ENCODE measurements around the gene HTR7.

Gene HTR7

DNA sequence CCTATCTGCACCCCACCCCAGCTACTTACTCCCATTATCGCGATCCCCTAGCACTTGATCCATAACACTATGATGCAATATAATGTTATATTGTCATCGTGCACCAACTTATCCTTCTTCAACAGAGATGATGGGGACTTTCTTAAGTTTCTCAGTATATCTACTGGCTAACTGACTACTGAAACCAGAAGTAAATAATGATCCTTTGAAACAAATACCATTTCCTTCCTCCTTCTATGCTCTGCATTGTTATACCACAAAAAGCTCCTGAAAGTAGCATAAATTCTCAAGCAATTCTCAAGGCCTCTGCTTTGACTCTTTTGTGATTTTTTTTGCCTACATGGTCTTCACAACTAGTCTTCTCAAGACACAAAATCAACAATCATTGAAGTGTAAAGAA lies 68.9 kb downstream of the HTR7 start:
- no peaks in the 10 kb centered on the region for H4K20me1 ChIP-seq
- TF ChIP-seq Cebpa-rat (IDR thresholded peaks at IDR 0.05): no peak
- no peaks in the 10 kb centered on the region for H3K36me3 ChIP-seq
- H3K4me2 ChIP-seq: peak overlapping the region; percentile 65
- H3K9ac ChIP-seq: peak overlapping the region; percentile 21; the same call in 1 of the 2 replicates
- peaks cover 30% of the 10 kb centered on the region for H3K4me1 ChIP-seq
- H3K27me3 ChIP-seq: no peaks in the 10 kb centered on the region
- H3K9me3 ChIP-seq: no peaks in the 10 kb centered on the region
- H3K27ac ChIP-seq: peak overlapping the region; percentile 50; the same call in 1 of the 2 replicates
- no peak overlapping the region for H3K4me3 ChIP-seq

DNA sequence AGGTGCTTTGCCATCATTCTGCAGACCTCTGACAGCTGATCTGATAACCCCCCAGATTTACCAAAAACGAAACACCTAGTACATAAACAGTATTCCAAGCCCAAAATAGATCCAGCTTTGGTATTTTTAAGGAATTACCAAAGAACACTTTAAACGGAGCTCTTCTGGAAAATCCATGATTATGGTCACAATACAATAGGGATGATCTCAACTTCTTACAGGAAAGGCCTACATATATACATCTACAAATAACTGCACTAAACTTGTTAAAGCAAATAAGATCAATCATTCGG lies 69.7 kb downstream of the HTR7 start:
- Histone ChIP-seq H3K9me3 (no peaks in the 10 kb centered on the region), H3K4me3 (no peak overlapping the region), H3K9ac (no peak overlapping the region), H3K27me3 (no peaks in the 10 kb centered on the region), H3K4me1 (peaks cover 30% of the 10 kb centered on the region), H3K36me3 (no peaks in the 10 kb centered on the region), H4K20me1 (no peaks in the 10 kb centered on the region), H3K27ac (no peak overlapping the region), H3K4me2 (no peak overlapping the region)
- no peak for TF ChIP-seq Cebpa-rat (IDR thresholded peaks at IDR 0.05)

DNA sequence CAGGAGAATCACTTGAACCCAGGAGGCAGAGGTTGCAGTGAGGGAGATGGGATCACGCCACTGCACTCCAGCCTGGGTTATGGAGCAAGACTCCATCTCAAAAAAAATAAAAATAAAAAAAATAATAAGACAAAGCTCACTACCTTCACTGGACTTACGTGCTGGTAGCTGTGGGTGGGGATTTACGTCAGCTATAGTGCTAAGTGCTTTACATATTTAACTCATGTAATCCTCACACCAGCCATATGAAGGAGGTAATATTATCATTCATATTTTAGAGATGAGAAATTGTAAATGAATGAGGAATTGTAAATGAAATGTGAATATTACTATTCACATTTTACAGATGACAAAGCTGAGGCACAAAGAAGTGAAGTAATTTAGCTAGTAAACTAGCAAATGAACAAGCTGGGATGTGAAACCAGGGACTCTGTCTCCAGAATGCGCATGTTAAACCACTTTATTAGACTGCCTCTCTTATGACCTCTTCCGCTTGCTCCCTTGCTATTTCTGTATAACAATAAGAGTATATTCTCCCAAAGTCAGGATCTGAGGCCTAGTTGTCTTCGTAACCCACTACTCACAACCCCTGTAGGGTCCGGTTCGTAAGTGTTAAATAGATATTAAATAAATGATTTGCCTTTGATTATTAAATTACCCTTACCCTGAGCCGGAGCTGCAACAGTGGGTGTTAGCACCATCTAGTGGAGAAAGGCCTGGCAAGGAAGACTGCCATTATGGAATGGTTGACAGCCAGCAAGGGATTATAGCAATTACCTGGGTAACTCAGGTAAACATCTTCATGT lies 70.2 kb downstream of the HTR7 start:
- H3K4me3 ChIP-seq: no peak overlapping the region
- H3K36me3 ChIP-seq: no peaks in the 10 kb centered on the region
- no peak for TF ChIP-seq Cebpa-rat (IDR thresholded peaks at IDR 0.05)
- H4K20me1 ChIP-seq: no peaks in the 10 kb centered on the region
- H3K4me2 ChIP-seq: no peak overlapping the region
- no peaks in the 10 kb centered on the region for H3K27me3 ChIP-seq
- H3K4me1 ChIP-seq: peaks cover 30% of the 10 kb centered on the region
- H3K27ac ChIP-seq: no peak overlapping the region
- no peaks in the 10 kb centered on the region for H3K9me3 ChIP-seq
- H3K9ac ChIP-seq: no peak overlapping the region

DNA sequence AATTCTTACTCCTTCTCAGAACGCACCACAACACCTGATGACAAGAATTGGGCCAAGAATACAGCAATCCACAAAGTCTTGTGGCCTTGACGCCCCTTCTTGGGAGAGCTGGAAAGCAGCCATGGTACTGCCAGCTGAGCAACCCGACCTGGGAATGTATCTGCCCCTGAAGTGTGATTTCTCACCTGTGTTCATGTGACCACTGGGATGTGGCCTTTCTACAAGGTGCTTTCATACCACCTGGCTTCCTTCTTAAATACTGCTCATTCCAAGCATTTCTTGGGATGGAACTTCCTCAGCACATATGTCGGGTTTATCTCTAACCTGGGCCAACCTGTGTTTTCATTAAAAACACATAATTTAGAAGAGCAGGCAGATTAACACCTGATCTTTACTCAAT lies 72.1 kb downstream of the HTR7 start:
- H3K9ac ChIP-seq: no peak overlapping the region
- no peak overlapping the region for H3K4me2 ChIP-seq
- H4K20me1 ChIP-seq: no peaks in the 10 kb centered on the region
- peaks cover 29% of the 10 kb centered on the region for H3K4me1 ChIP-seq
- no peaks in the 10 kb centered on the region for H3K27me3 ChIP-seq
- H3K27ac ChIP-seq: no peak overlapping the region
- TF ChIP-seq Cebpa-rat (IDR thresholded peaks at IDR 0.05): no peak
- H3K9me3 ChIP-seq: no peaks in the 10 kb centered on the region
- H3K36me3 ChIP-seq: no peaks in the 10 kb centered on the region
- H3K4me3 ChIP-seq: no peak overlapping the region

DNA sequence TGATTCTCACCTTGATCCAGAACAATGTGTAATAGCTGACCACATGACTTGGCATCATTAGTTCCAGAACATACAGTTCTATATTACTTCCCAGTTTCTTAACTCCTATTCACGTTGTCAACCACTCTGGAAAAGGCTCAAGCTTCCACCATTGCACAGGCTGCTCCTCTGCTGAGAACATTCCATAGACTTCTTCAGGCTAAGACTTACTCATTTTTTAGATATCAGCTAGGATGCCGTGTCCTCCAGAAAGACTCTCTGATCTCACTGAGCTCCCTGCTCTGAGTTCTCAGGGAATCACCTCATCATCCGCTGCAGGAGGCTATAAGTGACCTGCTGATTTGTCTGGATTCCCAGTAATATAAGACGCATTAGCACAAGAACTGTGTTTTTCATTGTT lies 73.1 kb downstream of the HTR7 start:
- no peaks in the 10 kb centered on the region for H3K27me3 ChIP-seq
- TF ChIP-seq Cebpa-rat (IDR thresholded peaks at IDR 0.05): no peak
- H3K4me1 ChIP-seq: peaks cover 19% of the 10 kb centered on the region

DNA sequence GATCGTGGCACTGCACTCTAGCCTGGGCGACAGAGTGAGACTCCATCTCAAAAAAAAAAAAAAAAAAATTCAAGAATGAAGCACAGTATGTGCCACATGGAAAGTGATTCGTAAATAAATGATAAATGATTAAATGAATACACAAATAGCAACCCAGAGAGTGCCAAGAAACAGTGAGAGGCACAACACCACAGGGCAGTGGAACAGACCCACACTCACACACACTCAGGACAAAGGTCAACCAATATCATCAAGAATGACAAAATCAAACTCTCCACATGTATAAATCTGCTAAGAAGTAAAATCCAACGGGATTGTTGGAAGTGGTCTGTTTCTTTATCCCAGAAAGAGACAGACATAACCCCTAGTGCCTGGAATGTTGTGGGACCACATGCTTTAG lies 77.4 kb downstream of the HTR7 start:
- H3K9me3 ChIP-seq: no peaks in the 10 kb centered on the region
- H3K36me3 ChIP-seq: no peaks in the 10 kb centered on the region
- H3K27ac ChIP-seq: no peak overlapping the region
- H3K4me3 ChIP-seq: no peak overlapping the region
- no peak for TF ChIP-seq Cebpa-rat (IDR thresholded peaks at IDR 0.05)
- no peak overlapping the region for H3K9ac ChIP-seq
- no peak overlapping the region for H3K4me2 ChIP-seq
- no peaks in the 10 kb centered on the region for H3K27me3 ChIP-seq
- H4K20me1 ChIP-seq: no peaks in the 10 kb centered on the region
- H3K4me1 ChIP-seq: peaks cover 8% of the 10 kb centered on the region

More for the DNA sequence above, 73.1 kb downstream of the HTR7 start:
- no peaks in the 10 kb centered on the region for H3K9me3 ChIP-seq
- no peak overlapping the region for H3K9ac ChIP-seq
- no peak overlapping the region for H3K4me2 ChIP-seq
- H3K36me3 ChIP-seq: no peaks in the 10 kb centered on the region
- no peak overlapping the region for H3K4me3 ChIP-seq
- H3K27ac ChIP-seq: no peak overlapping the region
- H4K20me1 ChIP-seq: no peaks in the 10 kb centered on the region

DNA sequence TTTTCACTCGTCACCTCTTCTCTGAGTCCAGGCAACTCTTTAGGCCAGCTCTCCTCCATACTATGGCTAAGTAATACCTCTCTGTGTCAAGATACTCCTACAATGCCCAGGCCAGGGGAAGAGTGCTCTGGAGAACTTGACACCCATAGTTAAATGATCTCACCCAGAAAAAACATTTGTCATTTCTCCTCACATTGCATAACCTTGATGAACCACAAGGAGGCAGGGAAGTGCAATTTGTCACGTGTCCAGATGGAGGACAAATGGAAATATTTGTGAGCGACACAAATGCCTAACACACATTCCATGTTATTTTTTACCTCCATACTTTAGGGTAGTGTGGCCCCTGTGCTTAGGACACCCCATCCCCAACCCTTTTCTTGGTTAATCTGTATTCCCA lies 78.3 kb downstream of the HTR7 start:
- Histone ChIP-seq H3K4me1 (peaks cover 14% of the 10 kb centered on the region), H4K20me1 (no peaks in the 10 kb centered on the region), H3K9ac (no peak overlapping the region), H3K27me3 (no peaks in the 10 kb centered on the region), H3K27ac (no peak overlapping the region), H3K4me2 (no peak overlapping the region), H3K36me3 (no peaks in the 10 kb centered on the region), H3K4me3 (no peak overlapping the region), H3K9me3 (no peaks in the 10 kb centered on the region)
- TF ChIP-seq Cebpa-rat (IDR thresholded peaks at IDR 0.05): no peak

DNA sequence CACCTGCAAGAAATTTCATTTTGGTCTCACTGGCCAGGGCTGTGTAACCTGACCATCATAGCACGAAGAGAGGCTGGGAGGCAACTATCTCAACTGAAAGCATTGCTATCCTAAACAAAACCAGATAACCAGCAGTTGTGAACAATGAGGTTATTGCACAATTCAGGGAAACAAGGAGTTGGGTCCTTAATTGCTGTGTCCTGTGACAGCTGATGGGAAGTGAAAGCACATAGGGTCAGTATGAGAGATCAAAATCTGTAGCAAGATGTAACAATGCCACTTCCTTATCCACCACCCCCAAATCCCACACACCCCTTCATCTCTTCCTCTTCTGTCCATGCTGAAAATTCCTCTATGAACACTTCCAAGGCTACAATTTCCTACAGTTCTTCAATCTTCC lies 80.2 kb downstream of the HTR7 start:
- peaks cover 14% of the 10 kb centered on the region for H3K4me1 ChIP-seq
- no peak overlapping the region for H3K27ac ChIP-seq
- H3K9me3 ChIP-seq: no peaks in the 10 kb centered on the region
- no peak overlapping the region for H3K9ac ChIP-seq
- TF ChIP-seq Cebpa-rat (IDR thresholded peaks at IDR 0.05): peak; percentile 44; the same call in 1 of the 2 replicates
- H3K4me2 ChIP-seq: no peak overlapping the region
- no peaks in the 10 kb centered on the region for H3K36me3 ChIP-seq
- H3K27me3 ChIP-seq: no peaks in the 10 kb centered on the region
- H3K4me3 ChIP-seq: no peak overlapping the region
- H4K20me1 ChIP-seq: no peaks in the 10 kb centered on the region

DNA sequence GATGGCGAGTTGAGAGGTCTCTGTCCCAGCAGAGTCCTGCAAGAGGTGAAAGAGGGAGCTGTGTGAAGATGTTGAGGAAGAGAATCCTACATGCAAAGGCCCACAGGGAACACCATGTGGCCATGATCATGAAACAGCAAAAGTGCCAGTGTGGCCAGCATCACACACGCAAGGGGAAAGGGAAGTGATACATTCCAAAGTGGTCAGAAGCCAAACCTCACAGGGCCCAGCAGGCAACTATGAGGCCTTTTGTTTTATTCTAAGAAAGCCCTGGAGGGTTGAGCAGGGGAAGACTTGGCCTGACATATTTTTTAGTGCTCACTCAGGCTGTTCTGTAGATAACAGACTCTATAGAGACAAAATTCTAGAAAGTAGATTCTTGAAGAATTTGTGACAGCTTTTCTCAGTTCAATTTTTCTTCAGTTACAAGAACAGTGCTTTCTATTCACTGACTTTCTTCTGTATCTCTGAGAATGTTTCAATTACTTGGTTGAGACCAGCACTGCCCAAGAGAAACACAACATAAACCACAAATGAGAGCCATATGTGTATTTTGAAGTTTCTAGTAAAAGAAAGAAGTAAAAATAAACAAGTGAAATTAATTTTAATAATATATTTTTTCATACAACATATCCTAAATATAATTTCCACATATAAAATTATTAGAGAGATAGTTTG lies 82.3 kb downstream of the HTR7 start:
- H3K4me3 ChIP-seq: no peak overlapping the region
- no peaks in the 10 kb centered on the region for H4K20me1 ChIP-seq
- no peak overlapping the region for H3K27ac ChIP-seq
- H3K9me3 ChIP-seq: peaks cover 12% of the 10 kb centered on the region
- H3K36me3 ChIP-seq: no peaks in the 10 kb centered on the region
- H3K9ac ChIP-seq: no peak overlapping the region
- H3K27me3 ChIP-seq: no peaks in the 10 kb centered on the region
- H3K4me1 ChIP-seq: peaks cover 14% of the 10 kb centered on the region
- peak overlapping the region; percentile 43 for H3K4me2 ChIP-seq
- TF ChIP-seq Cebpa-rat (IDR thresholded peaks at IDR 0.05): no peak

DNA sequence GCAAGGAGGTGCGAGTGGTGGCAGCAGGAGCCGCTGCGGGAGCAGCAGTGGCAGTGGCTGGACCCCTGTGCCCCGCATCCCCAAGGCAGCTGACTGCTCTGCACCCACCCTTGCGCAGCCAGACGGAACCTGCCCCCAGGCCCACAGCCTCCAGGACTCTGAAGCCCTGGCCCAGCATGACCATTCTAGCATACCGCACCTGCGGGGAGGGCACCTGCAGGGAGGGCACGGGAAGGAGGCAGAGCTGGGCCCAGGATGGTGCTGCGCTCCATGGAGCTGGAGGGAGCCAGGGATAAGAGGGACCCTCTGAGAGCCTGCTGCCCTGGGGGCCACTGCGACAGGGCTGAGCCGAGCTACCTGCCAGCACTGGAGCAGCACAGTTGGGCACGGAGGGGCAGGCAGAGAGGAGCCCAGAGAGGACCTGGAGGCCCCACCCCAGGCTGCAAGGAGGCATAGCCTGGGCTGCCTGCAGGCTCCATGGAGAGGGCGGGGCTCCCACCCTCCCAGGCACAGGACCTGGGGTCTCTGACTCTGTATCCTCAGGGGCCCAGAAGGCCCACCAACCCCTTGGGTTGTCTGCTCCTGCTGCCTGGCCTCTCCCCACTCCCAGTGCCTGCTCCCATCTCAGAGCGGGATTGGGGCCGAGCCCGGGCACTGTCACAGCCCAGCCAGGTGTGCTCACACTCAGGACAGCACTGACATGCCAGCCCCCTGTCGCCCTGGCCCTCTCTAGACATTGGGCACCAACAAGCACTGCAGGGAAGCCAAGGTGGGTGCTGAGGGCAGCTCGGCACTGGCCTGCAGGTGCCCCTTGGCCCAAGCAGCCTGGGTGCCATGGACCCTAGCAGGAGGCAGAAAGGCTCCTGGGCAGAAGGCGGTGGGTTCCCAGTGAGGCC lies 87.6 kb downstream of the HTR7 start:
- Histone ChIP-seq H3K4me3 (no peak overlapping the region), H3K27me3 (no peaks in the 10 kb centered on the region), H4K20me1 (no peaks in the 10 kb centered on the region), H3K4me2 (no peak overlapping the region), H3K27ac (no peak overlapping the region), H3K4me1 (peaks cover 2% of the 10 kb centered on the region), H3K9me3 (peaks cover 25% of the 10 kb centered on the region), H3K36me3 (no peaks in the 10 kb centered on the region), H3K9ac (no peak overlapping the region)
- no peak for TF ChIP-seq Cebpa-rat (IDR thresholded peaks at IDR 0.05)

Data from BLaER1 (cell line).